Keratinocyte (primary cell): Measurements from ENCODE around the gene OR2V2. TPM values are rescaled to one million over a fixed set of nuclear protein-coding genes. Genes with fewer than 3 reads are reported as not detected.

ENCODE experiments used
- DNase-seq: peaks from one replicate; pipeline ENCODE4 v3.0.0-alpha.2; 2011; ENCODE audit warnings: low read depth, missing footprints, low spot score
- FAIRE-seq: peaks from 2 replicates; lab custom pipeline; 2011; peaks lifted over from hg19 to GRCh38; lab: Jason Lieb, UNC
- H2AFZ ChIP-seq: 2 replicates; pipeline ENCODE4 v1.6.0; 2012; ENCODE audit warnings: low read length, control low read depth, inconsistent platforms; ENCODE audit not compliant: control insufficient read depth
- H3K27ac ChIP-seq: 2 replicates; pipeline ENCODE4 v1.5.1; 2011; ENCODE audit warnings: low read length; ENCODE audit not compliant: control insufficient read depth, insufficient read depth
- H3K27me3 ChIP-seq: 3 replicates; pipeline ENCODE4 v1.6.0; 2011; ENCODE audit warnings: low read length; ENCODE audit not compliant: control insufficient read depth, insufficient read depth; ENCODE audit errors: extremely low read depth
- H3K36me3 ChIP-seq, 2 experiments: 2 replicates in 1 of 2; 3 replicates in 1 of 2; pipeline ENCODE4 v1.5.1; 2011; ENCODE audit warnings: low read length in 2 of 2, mild to moderate bottlenecking in 1 of 2; ENCODE audit not compliant: control insufficient read depth in 2 of 2, insufficient read depth in 2 of 2; ENCODE audit errors: extremely low read depth in 1 of 2
- H3K4me1 ChIP-seq: 3 replicates; pipeline ENCODE4 v1.5.1; 2011; ENCODE audit warnings: low read length; ENCODE audit not compliant: control insufficient read depth, insufficient read depth; ENCODE audit errors: extremely low read depth
- H3K4me2 ChIP-seq: 3 replicates; pipeline ENCODE4 v1.6.0; 2011; ENCODE audit warnings: low read depth, low read length; ENCODE audit not compliant: control insufficient read depth, insufficient read depth; ENCODE audit errors: extremely low read depth
- H3K4me3 ChIP-seq, 3 experiments: fragments of 200-600 bp in 1 of 3; sonication (generic) in 1 of 3; 2 replicates in 2 of 3; 3 replicates in 1 of 3; pipeline ENCODE4 v1.5.1; 2011 to 2016; ENCODE audit warnings: low read length in 3 of 3, mild to moderate bottlenecking in 3 of 3, control low read depth in 2 of 3, inconsistent platforms in 1 of 3, low read depth in 1 of 3, mixed read lengths in 1 of 3, mixed run types in 1 of 3, moderate library complexity in 1 of 3; ENCODE audit not compliant: control insufficient read depth in 2 of 3, insufficient read depth in 2 of 3; ENCODE audit errors: extremely low read depth in 1 of 3
- H3K79me2 ChIP-seq: 2 replicates; pipeline ENCODE4 v1.6.0; 2012; ENCODE audit warnings: low read length; ENCODE audit not compliant: control insufficient read depth, insufficient read depth
- H3K9ac ChIP-seq: 3 replicates; pipeline ENCODE4 v1.6.0; 2011; ENCODE audit warnings: low read length; ENCODE audit not compliant: control insufficient read depth, insufficient read depth; ENCODE audit errors: extremely low read depth
- H3K9me1 ChIP-seq: 3 replicates; pipeline ENCODE4 v1.6.0; 2011; ENCODE audit warnings: low read length; ENCODE audit not compliant: control insufficient read depth, insufficient read depth; ENCODE audit errors: extremely low read depth
- H3K9me3 ChIP-seq: 2 replicates; pipeline ENCODE4 v1.5.1; 2012; ENCODE audit warnings: low read depth, low read length; ENCODE audit not compliant: control insufficient read depth
- H4K20me1 ChIP-seq: 3 replicates; pipeline ENCODE4 v1.6.0; 2011; ENCODE audit warnings: low read length; ENCODE audit not compliant: control insufficient read depth, insufficient read depth; ENCODE audit errors: extremely low read depth
- EZH2 ChIP-seq: IDR thresholded peaks from one replicate; pipeline ENCODE4 v1.6.1; 2012; ENCODE audit warnings: inconsistent platforms, mild to moderate bottlenecking, low read length, moderate library complexity
- dilution Hi-C: fragments of 300-500 bp; cut with MboI; formaldehyde crosslinking; loops from one replicate; pipeline ENCODE4 v1.7.0; 2020; ENCODE audit warnings: low sequenced_read_pairs; ENCODE audit not compliant: extremely low pct_ligation_motif_present
- polyA plus RNA-seq, 5 experiments: library from polyadenylated mRNA; depleted of rRNA in 3 of 5; stranded (reverse) in 3 of 5; stranded (forward) in 1 of 5; unstranded in 1 of 5; fragments of >200 nt; gene quantifications; 1 replicate in 1 of 5; 2 replicates in 3 of 5; 3 replicates in 1 of 5; pipeline versions ENCODE4 v1.2.1 to v1.2.3, GENCODE V29; 2011 to 2012; ENCODE audit warnings: missing spikeins in 2 of 5, low read depth in 1 of 5, low replicate concordance in 1 of 5
- TF ChIP-seq, protein P1 (sequence below), 3 experiments: IDR thresholded peaks in 1 of 3; conservative IDR thresholded peaks in 1 of 3; optimal IDR thresholded peaks in 1 of 3; 2 replicates in 2 of 3; 3 replicates in 1 of 3; pipeline versions ENCODE3 to v1.5.1; 2011; ENCODE audit warnings: low read length in 3 of 3, mild to moderate bottlenecking in 3 of 3, moderate library complexity in 2 of 3, control low read depth in 1 of 3, inconsistent platforms in 1 of 3; ENCODE audit not compliant: insufficient read depth in 2 of 3; ENCODE audit errors: extremely low read depth in 1 of 3

The OR2V2 gene
- polyA plus RNA-seq, 1 donor (not counting 4 experiments of a cell fraction or from before 2014, with no cell fraction given) = not detected

DNA sequence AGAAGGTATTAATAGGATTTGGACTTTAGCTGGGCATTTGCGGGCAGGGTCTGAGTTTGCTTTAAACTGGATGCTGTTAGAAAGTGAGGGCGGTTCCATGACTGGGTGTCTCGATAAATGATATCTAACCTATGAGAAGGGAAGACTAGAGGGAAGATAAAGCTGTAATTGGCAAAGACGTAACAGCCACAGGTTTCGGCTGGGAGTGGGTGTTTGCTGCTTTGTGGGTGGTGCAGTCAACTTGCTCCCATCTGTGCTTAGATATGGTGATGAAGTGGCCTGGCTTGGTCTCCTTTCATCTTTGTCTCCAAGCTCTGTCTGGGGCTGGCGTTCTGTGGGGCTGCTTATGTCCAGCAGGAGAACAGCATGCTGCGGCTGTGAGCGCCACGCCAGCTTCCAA lies 39.7 kb upstream of the OR2V2 start:
- no peak overlapping the region for H3K9ac ChIP-seq
- no peak overlapping the region for H3K4me3 ChIP-seq
- H2AFZ ChIP-seq = no peak overlapping the region
- H3K4me2 ChIP-seq = no peak overlapping the region
- peaks cover 8% of the 10 kb centered on the region for H3K27me3 ChIP-seq
- no peaks in the 10 kb centered on the region for H3K36me3 ChIP-seq
- no peaks in the 10 kb centered on the region for H3K9me3 ChIP-seq
- H4K20me1 ChIP-seq = no peaks in the 10 kb centered on the region
- no peak overlapping the region for H3K27ac ChIP-seq
- FAIRE-seq = no peak
- no peak for TF ChIP-seq EZH2
- TF ChIP-seq, protein P1, sequence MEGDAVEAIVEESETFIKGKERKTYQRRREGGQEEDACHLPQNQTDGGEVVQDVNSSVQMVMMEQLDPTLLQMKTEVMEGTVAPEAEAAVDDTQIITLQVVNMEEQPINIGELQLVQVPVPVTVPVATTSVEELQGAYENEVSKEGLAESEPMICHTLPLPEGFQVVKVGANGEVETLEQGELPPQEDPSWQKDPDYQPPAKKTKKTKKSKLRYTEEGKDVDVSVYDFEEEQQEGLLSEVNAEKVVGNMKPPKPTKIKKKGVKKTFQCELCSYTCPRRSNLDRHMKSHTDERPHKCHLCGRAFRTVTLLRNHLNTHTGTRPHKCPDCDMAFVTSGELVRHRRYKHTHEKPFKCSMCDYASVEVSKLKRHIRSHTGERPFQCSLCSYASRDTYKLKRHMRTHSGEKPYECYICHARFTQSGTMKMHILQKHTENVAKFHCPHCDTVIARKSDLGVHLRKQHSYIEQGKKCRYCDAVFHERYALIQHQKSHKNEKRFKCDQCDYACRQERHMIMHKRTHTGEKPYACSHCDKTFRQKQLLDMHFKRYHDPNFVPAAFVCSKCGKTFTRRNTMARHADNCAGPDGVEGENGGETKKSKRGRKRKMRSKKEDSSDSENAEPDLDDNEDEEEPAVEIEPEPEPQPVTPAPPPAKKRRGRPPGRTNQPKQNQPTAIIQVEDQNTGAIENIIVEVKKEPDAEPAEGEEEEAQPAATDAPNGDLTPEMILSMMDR (optimal IDR thresholded peaks at IDR 0.05 in 1 of 3, IDR thresholded peaks at IDR 0.05 in 1 of 3, conservative IDR thresholded peaks at IDR 0.05 in 1 of 3; ENCODE audit: extremely low read depth in 1 of 3, insufficient read depth in 2 of 3, low read length in 3 of 3) = no peak
- no peaks in the 10 kb centered on the region for H3K9me1 ChIP-seq
- DNase-seq = no peak
- no peaks in the 10 kb centered on the region for H3K79me2 ChIP-seq
- dilution Hi-C loops = no loop called here
- H3K4me1 ChIP-seq = no peaks in the 10 kb centered on the region

- no peaks in the 10 kb centered on the region for H4K20me1 ChIP-seq
- H3K9me1 ChIP-seq = no peaks in the 10 kb centered on the region
- H3K9ac ChIP-seq = no peak overlapping the region
- no peak overlapping the region for H3K27ac ChIP-seq
- no peaks in the 10 kb centered on the region for H3K9me3 ChIP-seq
- H3K4me3 ChIP-seq = no peak overlapping the region
- H3K79me2 ChIP-seq = no peaks in the 10 kb centered on the region
- peaks cover 9% of the 10 kb centered on the region for H3K27me3 ChIP-seq
- H3K36me3 ChIP-seq = no peaks in the 10 kb centered on the region
- H2AFZ ChIP-seq = no peak overlapping the region
- dilution Hi-C loops = no loop called here
- TF ChIP-seq, protein P1 (optimal IDR thresholded peaks at IDR 0.05 in 1 of 3, IDR thresholded peaks at IDR 0.05 in 1 of 3, conservative IDR thresholded peaks at IDR 0.05 in 1 of 3; ENCODE audit: extremely low read depth in 1 of 3, insufficient read depth in 2 of 3, low read length in 3 of 3) = no peak
- TF ChIP-seq EZH2 = no peak
- H3K4me2 ChIP-seq = no peak overlapping the region
- no peak for FAIRE-seq
- H3K4me1 ChIP-seq = no peaks in the 10 kb centered on the region
- DNase-seq = no peak
Measured at GRCh38 chr5:181108578-181109165, 38.7 kb upstream of the OR2V2 start.
